Osteocyte (in vitro differentiated cells): ENCODE data around the gene DOCK2. TPM values are rescaled to one million over a fixed set of nuclear protein-coding genes. Genes with fewer than 3 reads are reported as not detected.

Experiments used
- DNase-seq: peaks from one replicate; pipeline ENCODE4 v3.0.0; 2021; ENCODE audit warnings: mixed read lengths; ENCODE audit not compliant: unreplicated experiment; ENCODE audit errors: extremely low spot score
- H3K27ac Mint-ChIP-seq: one replicate; pipeline ENCODE4 v1.8.0; 2021; ENCODE audit warnings: mild to moderate bottlenecking, mixed read lengths; ENCODE audit not compliant: unreplicated experiment
- H3K27me3 Mint-ChIP-seq: one replicate; pipeline ENCODE4 v1.8.0; 2021; ENCODE audit warnings: mixed read lengths; ENCODE audit not compliant: unreplicated experiment
- H3K36me3 Mint-ChIP-seq: one replicate; pipeline ENCODE4 v1.8.0; 2021; ENCODE audit warnings: mixed read lengths; ENCODE audit not compliant: unreplicated experiment
- H3K4me1 Mint-ChIP-seq: one replicate; pipeline ENCODE4 v1.8.0; 2021; ENCODE audit warnings: mixed read lengths; ENCODE audit not compliant: unreplicated experiment
- H3K4me3 Mint-ChIP-seq: one replicate; pipeline ENCODE4 v1.8.0; 2021; ENCODE audit warnings: mild to moderate bottlenecking, moderate library complexity, mixed read lengths; ENCODE audit not compliant: unreplicated experiment
- H3K9me3 Mint-ChIP-seq: one replicate; pipeline ENCODE4 v1.8.0; 2021; ENCODE audit warnings: mixed read lengths; ENCODE audit not compliant: unreplicated experiment
- total RNA-seq: library from RNA; stranded (reverse); gene quantifications from 2 replicates; pipeline ENCODE4 v1.2.1, GENCODE V29; 2021
- TF ChIP-seq, protein P1 (sequence below): fragments of 200-600 bp; sonication (generic); IDR thresholded peaks from 2 replicates; pipeline ENCODE4 v1.5.0; 2021; ENCODE audit warnings: antibody characterized with exemption, mild to moderate bottlenecking, moderate library complexity

DOCK2 gene
- total RNA-seq, 1 donor from 2014 or later = 11.6 TPM

DNA sequence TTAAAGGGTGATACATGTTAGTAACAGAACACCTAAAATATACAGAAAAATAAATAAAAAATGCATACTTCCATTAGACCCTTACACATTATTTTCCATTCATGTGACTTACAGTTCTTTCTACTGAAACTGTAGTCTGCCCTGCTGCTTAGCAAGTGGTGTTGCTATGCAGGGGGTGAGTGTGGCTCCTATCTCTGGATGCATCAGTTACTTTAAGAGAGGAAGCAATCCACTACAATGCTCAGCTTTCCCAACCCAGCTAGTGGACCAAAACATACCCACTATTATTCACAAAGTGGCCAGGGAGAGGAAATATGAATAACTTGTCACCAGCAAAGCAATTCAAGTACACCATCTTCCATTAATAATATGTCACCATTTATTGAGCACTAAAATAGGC is 121.8 kb downstream of the DOCK2 start:
- Mint-ChIP-seq H3K27me3 (no peaks in the 10 kb centered on the region), H3K4me3 (no peak overlapping the region), H3K27ac (no peak overlapping the region), H3K4me1 (peaks cover 18% of the 10 kb centered on the region), H3K9me3 (peaks cover 4% of the 10 kb centered on the region), H3K36me3 (peaks cover 4% of the 10 kb centered on the region)
- TF ChIP-seq, protein P1, sequence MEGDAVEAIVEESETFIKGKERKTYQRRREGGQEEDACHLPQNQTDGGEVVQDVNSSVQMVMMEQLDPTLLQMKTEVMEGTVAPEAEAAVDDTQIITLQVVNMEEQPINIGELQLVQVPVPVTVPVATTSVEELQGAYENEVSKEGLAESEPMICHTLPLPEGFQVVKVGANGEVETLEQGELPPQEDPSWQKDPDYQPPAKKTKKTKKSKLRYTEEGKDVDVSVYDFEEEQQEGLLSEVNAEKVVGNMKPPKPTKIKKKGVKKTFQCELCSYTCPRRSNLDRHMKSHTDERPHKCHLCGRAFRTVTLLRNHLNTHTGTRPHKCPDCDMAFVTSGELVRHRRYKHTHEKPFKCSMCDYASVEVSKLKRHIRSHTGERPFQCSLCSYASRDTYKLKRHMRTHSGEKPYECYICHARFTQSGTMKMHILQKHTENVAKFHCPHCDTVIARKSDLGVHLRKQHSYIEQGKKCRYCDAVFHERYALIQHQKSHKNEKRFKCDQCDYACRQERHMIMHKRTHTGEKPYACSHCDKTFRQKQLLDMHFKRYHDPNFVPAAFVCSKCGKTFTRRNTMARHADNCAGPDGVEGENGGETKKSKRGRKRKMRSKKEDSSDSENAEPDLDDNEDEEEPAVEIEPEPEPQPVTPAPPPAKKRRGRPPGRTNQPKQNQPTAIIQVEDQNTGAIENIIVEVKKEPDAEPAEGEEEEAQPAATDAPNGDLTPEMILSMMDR = no peak
- no peak for DNase-seq

DNA sequence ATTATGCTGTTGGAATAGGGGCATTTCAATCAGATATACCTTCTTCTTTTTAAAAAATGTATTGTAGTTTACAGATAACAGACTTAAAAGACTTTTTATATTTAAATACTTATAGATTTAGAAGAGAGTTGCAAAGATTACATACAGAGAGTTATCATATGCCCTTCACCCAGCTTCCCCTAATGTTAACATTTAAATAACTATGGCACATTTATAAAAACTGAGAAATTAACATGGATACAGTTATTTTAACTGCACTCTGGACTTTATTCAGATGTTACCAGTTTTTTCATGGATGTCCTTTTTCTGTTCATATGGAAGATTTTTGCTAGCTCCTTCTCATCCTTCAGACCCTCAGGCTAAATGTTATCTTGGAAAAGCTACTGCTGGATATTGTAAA is 123.2 kb downstream of the DOCK2 start:
- H3K27me3 Mint-ChIP-seq = no peaks in the 10 kb centered on the region
- DNase-seq = no peak
- peaks cover 4% of the 10 kb centered on the region for H3K9me3 Mint-ChIP-seq
- no peak overlapping the region for H3K4me3 Mint-ChIP-seq
- peaks cover 27% of the 10 kb centered on the region for H3K4me1 Mint-ChIP-seq
- no peak overlapping the region for H3K27ac Mint-ChIP-seq
- H3K36me3 Mint-ChIP-seq = peaks cover 4% of the 10 kb centered on the region
- TF ChIP-seq, protein P1 = no peak

DNA sequence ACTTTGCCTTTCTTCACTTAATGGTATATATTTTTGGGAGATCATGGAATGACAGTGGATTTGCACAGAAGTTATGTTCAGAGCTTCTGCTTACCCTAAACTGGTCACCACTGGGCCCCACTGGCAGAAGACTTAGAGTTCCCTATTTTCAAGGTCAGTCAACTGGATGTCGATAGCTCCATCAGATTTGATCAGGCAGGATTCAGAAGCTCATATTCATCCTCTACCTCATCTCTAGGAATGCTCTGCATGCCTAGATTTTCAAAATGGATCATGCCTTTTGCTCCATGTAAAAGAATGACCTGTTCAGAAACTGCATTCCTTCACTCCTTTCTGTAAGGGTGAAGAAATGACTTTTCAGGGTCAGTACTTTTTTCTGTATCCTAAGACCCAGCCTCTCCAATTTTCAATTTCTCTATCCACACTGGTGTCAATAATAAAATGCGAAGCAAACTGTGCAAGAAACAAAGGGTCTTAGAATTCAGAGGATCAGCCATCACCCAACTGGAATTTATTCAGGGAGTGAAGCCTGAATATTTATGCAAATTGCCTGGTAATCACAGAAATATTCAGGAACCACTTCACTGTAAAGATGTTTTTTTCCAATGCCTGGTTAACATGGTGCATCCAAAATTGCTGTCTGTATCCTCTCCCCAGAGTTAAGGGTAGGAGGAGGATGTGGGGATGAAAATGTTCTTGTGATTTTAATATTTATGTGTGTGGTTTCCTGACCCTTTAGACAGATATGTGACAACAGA is 125.4 kb downstream of the DOCK2 start:
- no peaks in the 10 kb centered on the region for H3K27me3 Mint-ChIP-seq
- peaks cover 4% of the 10 kb centered on the region for H3K9me3 Mint-ChIP-seq
- TF ChIP-seq, protein P1 = no peak
- H3K4me1 Mint-ChIP-seq = peaks cover 31% of the 10 kb centered on the region
- peaks cover 4% of the 10 kb centered on the region for H3K36me3 Mint-ChIP-seq
- peak overlapping the region; percentile 63 for H3K27ac Mint-ChIP-seq
- H3K4me3 Mint-ChIP-seq = no peak overlapping the region
- no peak for DNase-seq

DNA sequence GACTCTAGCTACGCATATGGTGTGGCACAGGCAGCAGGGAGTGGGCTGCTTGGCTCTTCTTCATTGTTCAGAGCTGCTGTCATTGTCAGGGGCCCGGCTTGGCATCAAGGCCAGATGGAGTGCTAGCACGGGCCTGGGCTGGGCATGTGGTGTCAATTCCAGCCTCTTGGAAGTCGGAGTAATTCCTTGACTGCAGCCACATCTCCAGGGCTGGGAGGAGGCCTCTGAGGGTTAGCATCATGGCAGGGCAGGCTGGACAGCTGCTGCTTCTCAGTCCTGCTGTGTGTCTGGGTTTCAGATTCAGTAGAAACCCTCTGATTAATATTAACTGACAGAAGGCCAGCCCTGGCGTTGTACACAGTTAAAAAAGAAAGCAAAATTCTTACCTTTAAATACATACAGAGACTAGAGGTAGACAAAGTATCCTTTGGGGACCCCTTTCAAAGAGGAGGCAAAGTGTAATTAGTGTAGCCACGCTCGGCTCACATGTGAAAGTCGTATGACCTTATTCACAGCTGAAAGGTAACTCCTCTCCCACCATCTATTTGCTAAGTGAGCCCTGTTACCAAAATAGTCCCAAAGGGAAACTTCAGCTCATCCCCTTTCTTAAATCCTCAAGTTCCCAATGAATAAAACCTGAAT is 126.4 kb downstream of the DOCK2 start:
- H3K36me3 Mint-ChIP-seq = peaks cover 4% of the 10 kb centered on the region
- TF ChIP-seq, protein P1 = no peak
- peak overlapping the region; percentile 63 for H3K27ac Mint-ChIP-seq
- peaks cover 31% of the 10 kb centered on the region for H3K4me1 Mint-ChIP-seq
- H3K4me3 Mint-ChIP-seq = no peak overlapping the region
- no peaks in the 10 kb centered on the region for H3K27me3 Mint-ChIP-seq
- peaks cover 4% of the 10 kb centered on the region for H3K9me3 Mint-ChIP-seq
- DNase-seq = no peak

DNA sequence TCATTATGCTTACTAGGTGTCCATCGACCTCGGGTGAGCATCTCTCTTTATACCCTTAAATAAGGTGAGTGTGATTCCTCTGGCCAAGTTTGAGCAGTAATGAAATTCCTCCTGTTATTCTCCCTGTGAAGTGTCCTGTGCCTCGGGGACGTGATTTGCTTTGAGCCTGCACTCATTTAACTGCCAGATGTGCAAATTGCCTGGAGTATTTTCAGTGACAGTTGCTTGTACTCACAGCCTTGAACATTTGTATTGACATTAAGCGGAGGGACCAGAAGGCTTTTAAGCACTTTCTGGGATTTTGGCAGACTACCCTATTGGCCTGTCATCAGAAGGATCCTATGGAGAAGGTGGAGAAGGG is 126.9 kb downstream of the DOCK2 start:
- TF ChIP-seq, protein P1 = no peak
- Mint-ChIP-seq H3K36me3 (peaks cover 4% of the 10 kb centered on the region), H3K9me3 (peaks cover 4% of the 10 kb centered on the region), H3K27me3 (no peaks in the 10 kb centered on the region), H3K4me3 (no peak overlapping the region), H3K27ac (peak overlapping the region; percentile 1), H3K4me1 (peaks cover 31% of the 10 kb centered on the region)
- no peak for DNase-seq
